Endothelial cell of hepatic sinusoid (primary cell): ENCODE data around the gene LSP1.
"Not testable (repeated sequence)": the region's sequence is repeated elsewhere in the genome, so short reads cannot be mapped to it uniquely, and the experiment has no call there.

Experiments used
- in situ Hi-C: cut with HindIII; loops from 2 replicates; pipeline ENCODE4 v1.10.0; 2017; ENCODE audit warnings: low sequenced_read_pairs

Gene LSP1

DNA sequence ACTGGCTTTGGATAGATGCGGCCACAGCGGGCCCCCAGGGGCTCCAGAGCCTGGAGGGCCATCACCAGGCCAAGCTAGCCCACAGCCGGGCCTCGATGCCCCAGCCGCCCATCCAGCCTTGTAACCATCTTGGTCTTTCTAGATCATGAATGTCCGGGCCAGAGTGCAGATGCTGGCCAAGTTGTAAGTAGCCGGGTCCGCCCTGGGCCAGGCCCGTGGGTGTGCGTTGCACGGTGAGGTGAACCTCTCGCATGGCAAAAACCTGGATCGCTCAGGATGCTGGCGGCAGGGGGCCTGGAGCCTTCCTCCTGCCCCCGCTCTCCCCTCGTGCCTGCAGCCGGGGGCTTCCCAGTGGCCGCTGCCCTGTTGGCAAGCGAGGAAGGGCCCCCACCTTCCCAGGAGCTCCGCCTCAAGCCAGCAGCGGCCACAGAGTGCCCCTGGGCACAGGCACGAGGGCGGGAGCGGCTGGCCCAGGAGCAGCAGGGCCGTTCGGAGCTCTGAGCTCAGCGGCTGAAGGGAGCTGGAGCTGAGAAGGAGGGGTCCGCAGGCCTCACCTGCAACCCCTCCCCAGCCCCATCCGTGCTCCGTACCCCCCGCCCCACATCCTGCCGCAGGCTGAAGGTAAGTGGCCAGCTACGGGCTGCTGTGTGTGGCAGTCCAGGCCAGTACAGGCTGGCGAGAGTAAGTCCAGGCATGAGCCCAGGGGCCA, 83.3 kb downstream of the LSP1 start:
- in situ Hi-C loops, result no loop called here

DNA sequence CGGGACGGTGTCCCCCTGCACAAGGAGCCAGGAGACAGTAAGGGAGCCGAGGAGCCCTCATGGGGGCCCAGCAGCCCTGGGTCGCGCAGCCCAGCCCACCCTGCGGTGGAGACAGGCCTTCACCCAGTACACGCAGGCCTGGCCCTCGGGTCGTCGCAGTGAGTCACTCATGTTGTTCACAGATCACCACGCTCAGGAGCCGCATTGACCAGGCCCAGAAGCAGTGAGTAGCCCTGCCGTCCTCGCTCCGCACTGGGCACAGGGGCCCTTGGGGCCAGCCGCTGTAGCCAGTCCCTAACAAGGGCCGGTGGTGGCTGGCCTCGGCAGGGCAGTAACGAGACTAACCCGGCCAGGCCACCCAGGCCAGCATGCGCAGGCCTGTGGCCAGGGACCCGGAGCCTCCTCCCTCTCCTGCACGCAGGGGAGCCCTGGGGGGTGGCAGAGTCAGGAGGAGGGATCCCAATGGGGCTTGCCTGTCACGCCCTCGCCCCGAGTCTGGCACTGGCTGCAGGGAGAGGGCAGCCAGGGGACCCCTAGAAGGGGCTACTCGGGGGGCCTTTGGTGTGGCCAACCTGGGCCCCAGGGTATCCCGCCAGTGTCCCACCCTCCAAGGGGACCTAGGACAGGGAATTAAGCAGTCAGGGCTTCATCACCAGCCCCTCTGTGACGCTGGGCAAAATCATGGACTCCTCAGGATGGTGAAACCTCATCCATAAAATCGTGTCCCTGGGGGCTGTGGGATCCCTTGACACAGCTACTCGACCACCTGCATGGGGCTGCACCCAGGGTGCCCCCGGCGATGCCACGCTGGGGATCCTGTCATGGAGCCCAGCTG, 84.1 kb downstream of the LSP1 start:
- in situ Hi-C loops, result no loop called here

DNA sequence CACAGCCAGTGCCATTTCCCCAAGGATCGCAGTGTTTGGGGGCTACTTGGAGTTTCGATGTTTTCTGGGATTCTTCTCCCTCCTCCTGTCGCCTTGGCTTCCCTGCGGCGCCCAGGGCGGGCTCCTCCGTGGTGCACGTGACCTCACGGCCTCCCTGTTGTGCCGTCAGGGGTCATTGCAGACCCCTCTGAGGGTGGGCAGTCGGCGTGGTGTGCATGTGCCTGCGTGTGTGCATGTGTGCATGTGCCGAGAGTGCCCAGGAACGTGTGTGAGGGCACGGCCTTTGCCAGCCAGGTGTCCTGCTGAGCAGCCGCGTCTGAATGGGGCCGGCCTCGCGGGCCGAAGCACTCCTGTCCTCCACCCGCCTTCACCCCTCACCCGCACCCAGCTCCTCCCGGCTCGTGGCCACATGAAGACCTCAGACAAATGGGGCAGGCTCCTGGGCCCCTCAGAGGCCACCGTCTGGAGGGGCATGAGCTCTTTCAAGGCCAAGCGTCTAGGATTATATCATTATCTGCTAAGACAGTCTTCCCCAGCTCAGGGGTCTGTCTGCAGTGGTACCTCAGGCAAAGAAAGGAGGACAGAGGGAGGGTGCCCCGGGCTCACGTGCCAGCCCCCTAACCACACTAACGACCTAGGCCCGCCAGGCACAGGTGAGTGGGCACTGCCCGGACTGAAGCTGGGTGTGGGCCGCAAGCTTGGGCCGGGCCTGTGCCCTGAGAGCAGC, 84.9 kb downstream of the LSP1 start:
- in situ Hi-C loops, result no loop called here

DNA sequence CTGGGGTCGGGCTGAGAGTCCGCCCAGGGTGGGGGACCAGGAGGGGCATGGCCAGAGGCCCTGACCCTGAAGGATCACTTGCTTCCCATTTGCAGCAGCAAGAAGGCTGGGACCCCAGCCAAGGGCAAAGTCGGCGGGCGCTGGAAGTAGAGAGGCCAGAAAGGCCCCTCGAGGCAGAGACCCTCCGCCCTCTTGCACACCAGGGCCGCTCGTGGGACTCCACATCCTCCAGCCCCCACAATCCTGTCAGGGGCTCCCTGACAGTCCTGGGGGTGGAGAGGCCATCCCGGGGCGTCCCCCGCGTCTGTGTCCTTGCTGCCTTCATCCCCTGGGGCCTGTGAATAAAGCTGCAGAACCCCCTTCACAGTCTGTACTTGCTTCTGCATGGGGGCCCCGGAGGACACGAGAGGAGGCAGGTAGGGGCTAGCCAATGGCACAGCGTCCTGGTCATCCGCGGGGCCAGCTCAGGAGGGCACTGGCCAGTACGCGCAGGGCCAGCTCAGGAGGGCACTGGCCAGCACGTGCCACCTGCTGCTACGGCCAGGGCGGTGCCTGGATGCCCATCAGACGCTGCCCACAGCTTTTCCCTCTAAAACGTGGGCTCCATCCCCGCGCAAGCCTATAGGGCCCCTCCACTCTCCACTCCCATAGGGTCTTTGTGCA, 85.6 kb downstream of the LSP1 start:
- in situ Hi-C loops, result no loop called here

DNA sequence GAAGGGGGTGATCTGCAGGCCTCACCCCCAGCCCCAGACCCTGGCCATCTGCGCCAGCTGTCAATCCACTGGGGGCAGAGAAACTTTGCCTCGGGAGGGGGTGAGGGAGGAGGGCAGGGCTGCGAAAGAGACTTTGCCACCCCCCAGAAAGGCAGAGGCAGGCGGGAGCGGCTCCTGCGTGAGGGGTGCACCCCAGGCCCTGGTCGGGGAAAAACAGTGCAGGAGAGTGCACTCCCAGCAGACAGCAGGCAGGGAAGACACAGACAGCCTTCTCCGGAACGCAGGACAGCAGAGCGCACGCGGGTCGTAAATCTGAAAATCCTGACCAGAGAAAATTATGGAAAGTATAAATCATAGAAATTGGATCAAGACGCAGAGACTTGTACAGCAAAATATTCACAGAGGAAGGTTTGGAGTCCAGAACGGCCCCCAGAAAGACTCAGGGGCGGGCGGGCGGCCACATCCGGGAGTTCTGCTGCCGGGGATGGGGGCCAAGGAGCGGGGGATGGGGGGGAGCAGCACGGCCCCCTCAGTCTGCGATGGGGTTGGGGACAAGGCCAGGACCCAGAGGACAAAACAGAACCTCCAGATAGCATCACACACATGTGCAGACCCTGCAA, 86.2 kb downstream of the LSP1 start:
- in situ Hi-C loops, result no loop called here

DNA sequence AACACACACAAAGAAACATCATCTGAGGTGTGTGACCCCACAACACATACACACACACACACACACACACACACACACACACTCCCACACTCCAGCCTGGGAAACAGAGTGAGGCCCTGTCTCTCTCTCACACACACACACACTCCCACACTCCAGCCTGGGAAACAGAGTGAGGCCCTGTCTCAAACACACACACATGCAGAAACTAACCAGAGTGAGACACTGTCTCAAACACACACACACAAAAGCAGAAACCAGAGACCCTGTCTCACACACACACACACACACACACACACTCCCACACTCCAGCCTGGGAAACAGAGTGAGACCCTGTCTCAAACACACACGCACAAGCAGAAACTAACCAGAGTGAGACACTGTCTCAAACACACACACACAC, 86.9 kb downstream of the LSP1 start:
- in situ Hi-C loops, result not testable (repeated sequence)
